ENCODE measurements around the gene PRKAG2.

PRKAG2 gene

GRCh38 chr7:151693140-151693539 is 183.8 kb downstream of the PRKAG2 start:
- TF ChIP-seq CTCF (IDR thresholded peaks at IDR 0.05; ENCODE audit: low read depth, low read length, missing control alignments) = no peak
- in situ Hi-C loops (cut with HindIII; ENCODE audit: low sequenced_read_pairs) = no loop called here
- no peak overlapping the region for H3K4me3 ChIP-seq (ENCODE audit: low read depth, low read length)
- DNase-seq (ENCODE audit: low read depth) = no peak

- in situ Hi-C loops (cut with HindIII; ENCODE audit: low sequenced_read_pairs) = no loop called here
- no peak overlapping the region for H3K4me3 ChIP-seq (ENCODE audit: low read depth, low read length)
- TF ChIP-seq CTCF (IDR thresholded peaks at IDR 0.05; ENCODE audit: low read depth, low read length, missing control alignments) = no peak
- no peak for DNase-seq (ENCODE audit: low read depth)
Measured at GRCh38 chr7:151692721-151693120, 184.2 kb downstream of the PRKAG2 start.

- in situ Hi-C loops (cut with HindIII; ENCODE audit: low sequenced_read_pairs) = no loop called here
- TF ChIP-seq CTCF (IDR thresholded peaks at IDR 0.05; ENCODE audit: low read depth, low read length, missing control alignments) = no peak
- H3K4me3 ChIP-seq (ENCODE audit: low read depth, low read length) = no peak overlapping the region
- no peak for DNase-seq (ENCODE audit: low read depth)
Measured at GRCh38 chr7:151691449-151691848, 185.5 kb downstream of the PRKAG2 start.

- no peak for DNase-seq (ENCODE audit: low read depth)
Measured at GRCh38 chr7:151690606-151691005, 186.3 kb downstream of the PRKAG2 start.

GRCh38 chr7:151689196-151689971 is 187.5 kb downstream of the PRKAG2 start:
- in situ Hi-C loops (cut with HindIII; ENCODE audit: low sequenced_read_pairs) = no loop called here
- H3K4me3 ChIP-seq (ENCODE audit: low read depth, low read length) = no peak overlapping the region
- DNase-seq (ENCODE audit: low read depth) = no peak
- TF ChIP-seq CTCF (IDR thresholded peaks at IDR 0.05; ENCODE audit: low read depth, low read length, missing control alignments) = no peak

More at GRCh38 chr7:151690606-151691005, 186.3 kb downstream of the PRKAG2 start:
- no peak for TF ChIP-seq CTCF (IDR thresholded peaks at IDR 0.05; ENCODE audit: low read depth, low read length, missing control alignments)
- in situ Hi-C loops (cut with HindIII; ENCODE audit: low sequenced_read_pairs) = no loop called here
- H3K4me3 ChIP-seq (ENCODE audit: low read depth, low read length) = no peak overlapping the region

GRCh38 chr7:151688236-151688780 is 188.6 kb downstream of the PRKAG2 start:
- no peak for DNase-seq (ENCODE audit: low read depth)
- in situ Hi-C loops (cut with HindIII; ENCODE audit: low sequenced_read_pairs) = no loop called here
- no peak overlapping the region for H3K4me3 ChIP-seq (ENCODE audit: low read depth, low read length)
- no peak for TF ChIP-seq CTCF (IDR thresholded peaks at IDR 0.05; ENCODE audit: low read depth, low read length, missing control alignments)
